GM19452 (cell line): ENCODE measurements around the gene MCU.
"Not testable (repeated sequence)": the region's sequence is repeated elsewhere in the genome, so short reads cannot be mapped to it uniquely, and the experiment has no call there.

ENCODE experiments used
- ATAC-seq: cut with Tn5 transposase; IDR thresholded peaks from one replicate; pipeline ENCODE4 v1.9.1; 2021; ENCODE audit not compliant: unreplicated experiment

MCU gene

DNA sequence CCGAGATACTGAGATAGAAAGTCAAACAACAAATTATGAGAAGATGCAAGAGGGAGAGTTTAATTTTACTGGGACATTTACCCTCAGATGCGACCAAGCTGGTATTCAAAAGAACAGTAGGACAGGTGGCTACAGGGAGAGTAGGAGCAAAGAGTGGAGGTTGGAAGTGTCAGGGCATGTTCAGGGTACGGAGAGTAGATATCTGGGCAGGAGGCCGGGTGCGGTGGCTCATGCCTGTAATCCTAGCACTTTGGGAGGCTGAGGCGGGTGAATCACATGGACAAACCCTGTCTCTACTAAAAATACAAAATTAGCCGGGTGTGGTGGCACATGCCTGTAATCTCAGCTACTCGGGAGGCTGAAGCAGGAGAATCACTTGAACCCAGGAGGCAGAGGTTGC is 5.5 kb upstream of the MCU start:
- not testable (repeated sequence) for ATAC-seq

GRCh38 chr10:72687035-72687434 is 4.9 kb upstream of the MCU start:
- no peak for ATAC-seq

GRCh38 chr10:72688208-72688651 is 3.7 kb upstream of the MCU start:
- no peak for ATAC-seq

- ATAC-seq = no peak
These were observed 2.3 kb upstream of the MCU start for GRCh38 chr10:72689660-72690059.

DNA sequence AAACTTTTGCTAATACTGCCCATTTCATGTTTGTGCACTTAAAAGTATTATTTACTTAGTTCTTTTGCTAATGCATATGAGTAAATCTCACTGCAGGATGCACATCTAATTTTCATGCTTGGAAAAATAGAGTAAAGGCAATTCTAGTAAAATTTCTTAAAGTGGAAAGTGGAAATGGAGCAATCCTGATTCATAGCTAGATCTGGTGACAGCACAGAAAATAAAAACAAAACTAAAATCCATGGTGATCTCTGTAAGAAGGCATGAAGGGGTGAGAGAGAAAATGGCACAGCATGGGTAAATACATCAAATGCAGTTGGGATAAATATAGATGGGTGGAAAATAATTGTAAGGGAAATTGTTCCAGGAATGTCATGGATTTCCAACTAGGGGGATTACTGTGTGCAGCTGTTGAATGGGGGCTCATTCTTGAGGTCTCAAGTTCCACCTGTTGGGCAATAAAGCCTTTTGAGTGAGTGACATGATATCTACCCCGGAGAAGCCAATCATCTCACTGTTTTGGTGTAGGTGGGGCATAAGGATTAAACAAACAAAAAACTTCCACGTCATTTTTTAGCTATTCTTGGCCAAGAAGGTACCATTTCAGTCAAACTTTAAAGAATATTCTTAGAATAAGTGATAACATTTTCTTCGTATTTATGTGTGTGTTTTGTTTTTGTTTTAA is 1.7 kb upstream of the MCU start:
- no peak for ATAC-seq

DNA sequence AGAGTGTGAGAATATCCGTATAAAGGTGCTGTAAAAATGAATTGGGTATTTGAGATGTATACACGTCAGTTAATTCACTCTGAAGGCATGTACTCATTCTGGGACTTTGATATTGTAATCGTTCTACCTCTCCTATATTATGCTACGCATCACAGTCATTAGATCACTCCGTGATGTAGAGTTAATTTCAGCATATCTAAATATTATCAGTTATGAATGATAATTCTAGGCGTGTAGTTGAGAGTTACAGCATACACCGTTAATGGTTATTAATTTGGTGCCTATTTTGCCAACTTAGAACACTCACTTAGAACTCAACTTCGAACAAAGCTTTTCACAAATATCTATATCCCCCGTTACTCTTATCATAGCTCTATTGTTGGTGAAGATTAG is 477 bp upstream of the MCU start:
- no peak for ATAC-seq

GRCh38 chr10:72692744-72692993 is 726 bp downstream of the MCU start:
- peak; percentile 3 for ATAC-seq

GRCh38 chr10:72692994-72693781 is 1.2 kb downstream of the MCU start:
- ATAC-seq = no peak

DNA sequence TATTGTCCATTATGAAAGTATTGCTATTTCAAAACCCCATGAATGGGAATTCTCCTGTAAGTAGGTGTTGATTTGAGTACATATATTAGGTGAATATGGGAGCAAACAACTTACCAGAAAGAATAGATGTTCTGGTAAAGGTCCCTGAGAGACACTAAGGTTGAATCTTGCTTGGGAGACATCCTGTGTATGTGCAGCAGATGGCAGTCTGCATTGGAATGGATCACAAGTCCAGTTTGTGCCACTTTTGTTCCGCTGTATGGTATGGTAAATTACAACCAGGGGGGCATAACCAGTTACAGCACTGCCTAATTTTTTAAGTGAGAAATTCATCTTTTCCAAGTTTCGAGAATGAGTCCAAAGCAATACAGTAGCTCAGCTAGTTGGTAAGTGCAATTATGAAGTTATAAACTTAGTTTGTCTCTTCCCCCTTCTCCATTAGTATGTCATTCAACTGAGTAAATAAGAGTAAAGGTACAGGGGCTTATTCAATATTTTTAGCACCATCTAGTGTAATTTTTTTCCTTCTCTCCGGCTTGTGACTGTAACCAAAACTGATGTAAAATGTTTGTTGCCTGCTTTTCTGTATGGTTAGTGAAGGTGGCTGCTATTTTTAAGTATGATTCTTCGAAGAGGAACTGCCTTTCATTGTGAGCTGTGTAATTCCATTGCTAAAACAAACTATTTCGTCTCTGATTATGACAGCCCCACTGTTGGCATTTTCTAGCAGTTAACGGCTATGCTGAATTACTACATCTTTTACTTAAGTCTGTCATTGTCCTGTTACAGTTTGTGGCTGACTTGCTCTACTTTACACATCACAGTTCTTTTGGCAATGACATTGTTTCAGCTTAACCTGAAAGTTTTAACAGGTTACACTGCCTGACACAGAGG is 2.8 kb downstream of the MCU start:
- no peak for ATAC-seq

GRCh38 chr10:72695496-72695895 is 3.6 kb downstream of the MCU start:
- ATAC-seq = no peak

DNA sequence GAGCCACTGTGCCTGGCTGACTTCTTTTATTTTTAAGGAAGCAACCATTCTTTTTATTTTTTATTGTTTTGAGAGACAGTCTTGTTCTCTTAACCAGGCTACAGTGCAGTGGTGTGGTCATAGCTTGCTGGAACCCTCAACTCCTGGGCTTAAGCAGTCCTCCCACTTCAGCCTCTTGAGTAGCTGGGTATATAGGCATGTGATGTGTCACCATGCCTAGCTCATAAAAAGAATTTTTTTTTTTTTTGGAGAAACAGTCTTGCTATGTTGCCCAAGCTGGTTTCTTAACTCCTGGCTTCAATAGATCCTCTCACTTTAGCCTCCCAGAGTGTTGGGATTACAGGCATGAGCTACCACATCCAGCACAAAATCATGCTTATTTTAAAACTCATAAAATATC is 5.8 kb downstream of the MCU start:
- no peak for ATAC-seq

DNA sequence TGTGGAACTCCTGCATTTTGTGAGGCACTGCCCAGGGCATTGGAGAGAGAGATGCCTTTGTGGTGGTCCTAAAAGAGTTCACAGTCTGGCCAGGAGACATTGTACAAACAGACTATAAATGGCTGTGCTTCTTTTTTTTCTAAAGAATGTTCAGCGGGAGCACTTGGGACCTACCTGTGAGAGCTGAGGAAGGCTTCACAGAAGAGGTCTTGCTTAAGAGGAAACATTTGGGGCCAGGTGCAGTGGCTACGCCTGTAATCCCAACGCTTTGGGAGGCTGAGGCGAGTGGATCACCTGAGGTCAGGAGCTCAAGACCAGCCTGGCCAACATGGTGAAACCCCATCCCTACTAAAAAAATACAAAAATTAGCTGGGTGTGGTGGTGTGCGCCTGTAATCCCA is 10.5 kb downstream of the MCU start:
- ATAC-seq = not testable (repeated sequence)

DNA sequence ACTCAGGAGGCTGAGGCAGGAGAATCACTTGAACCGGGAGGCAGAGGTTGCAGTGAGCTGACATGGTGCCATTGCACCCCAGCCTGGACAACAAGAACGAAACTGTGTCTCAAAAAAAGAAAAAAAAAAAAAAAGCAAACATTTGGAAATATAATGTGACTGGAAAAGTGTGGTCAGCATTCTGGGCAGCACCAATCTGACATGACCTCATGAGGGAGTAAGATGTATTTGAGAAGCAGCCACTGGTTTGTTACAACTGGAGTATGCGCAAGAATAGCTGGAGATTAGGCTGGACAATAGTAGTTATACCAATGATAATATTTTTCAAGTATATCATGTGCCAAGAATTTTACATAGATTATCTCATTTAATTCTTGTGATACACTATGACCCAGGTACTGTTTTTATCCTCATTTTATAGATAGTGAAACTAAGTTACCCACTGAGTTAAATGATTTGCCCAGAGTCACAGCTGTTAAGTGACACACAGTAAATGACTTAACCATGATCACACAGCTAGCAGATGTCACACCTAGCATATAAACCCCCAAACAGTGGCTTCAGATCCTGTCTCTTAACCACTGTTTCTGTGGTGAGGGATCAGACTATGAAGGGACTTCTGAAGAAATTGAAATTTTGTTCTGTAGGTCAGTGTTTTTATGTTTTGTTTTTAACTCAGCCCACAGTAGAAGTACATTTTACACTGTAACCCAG is 11.1 kb downstream of the MCU start:
- peak; percentile 82 for ATAC-seq

DNA sequence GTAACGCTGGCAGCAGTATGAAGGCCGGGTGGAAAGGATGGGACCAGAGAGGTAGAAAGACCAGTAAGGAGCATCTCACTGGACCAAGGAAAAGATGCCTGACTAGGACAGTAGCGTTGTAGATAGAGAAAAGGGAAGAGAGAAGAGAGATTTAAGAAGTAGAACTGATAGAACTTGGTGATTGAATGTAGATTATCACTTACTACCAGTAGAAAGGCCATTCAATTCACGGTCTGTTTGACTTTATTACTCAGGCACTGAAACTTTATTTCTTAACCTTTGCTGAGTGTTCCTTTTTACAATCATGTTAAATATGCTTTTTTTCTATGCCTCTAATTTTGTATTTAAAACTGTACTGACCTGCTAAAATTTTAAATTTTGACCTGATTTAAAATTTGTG is 12.2 kb downstream of the MCU start:
- no peak for ATAC-seq

GRCh38 chr10:72709041-72709440 is 17.1 kb downstream of the MCU start:
- ATAC-seq = no peak

- ATAC-seq = no peak
These were observed 20.2 kb downstream of the MCU start for GRCh38 chr10:72712136-72712535.

DNA sequence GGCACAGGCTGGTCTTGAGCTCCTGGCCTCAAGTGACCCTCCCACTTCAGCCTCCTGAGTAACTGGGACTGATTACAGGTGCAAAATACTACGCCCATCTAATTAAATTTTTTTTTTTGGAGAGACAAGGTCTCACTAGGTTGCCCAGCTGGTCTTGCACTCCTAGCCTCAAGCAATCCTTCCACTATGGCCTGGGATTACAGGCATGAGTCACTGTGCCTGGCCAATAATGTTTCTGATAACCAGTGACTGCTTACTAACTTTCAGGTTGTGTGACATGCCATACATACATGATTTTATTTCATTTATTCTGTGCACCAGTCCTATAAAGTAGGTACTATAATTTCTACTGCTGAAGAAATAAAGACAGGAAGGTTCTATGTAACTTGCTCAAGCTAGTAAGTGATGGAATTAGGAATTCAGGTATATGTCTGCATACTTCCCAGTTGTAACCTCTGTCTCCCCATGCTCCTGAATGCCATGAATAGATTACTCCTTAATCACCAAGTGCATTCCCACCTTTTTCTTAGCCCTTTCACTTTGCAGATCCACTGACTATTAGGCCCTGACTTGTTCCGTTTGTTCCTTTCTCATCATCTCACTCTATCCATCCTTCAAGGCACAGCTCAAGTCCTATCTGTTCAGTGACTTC is 28.1 kb downstream of the MCU start:
- ATAC-seq = no peak

- ATAC-seq = no peak
These were observed 29.1 kb downstream of the MCU start for GRCh38 chr10:72720814-72721660.

DNA sequence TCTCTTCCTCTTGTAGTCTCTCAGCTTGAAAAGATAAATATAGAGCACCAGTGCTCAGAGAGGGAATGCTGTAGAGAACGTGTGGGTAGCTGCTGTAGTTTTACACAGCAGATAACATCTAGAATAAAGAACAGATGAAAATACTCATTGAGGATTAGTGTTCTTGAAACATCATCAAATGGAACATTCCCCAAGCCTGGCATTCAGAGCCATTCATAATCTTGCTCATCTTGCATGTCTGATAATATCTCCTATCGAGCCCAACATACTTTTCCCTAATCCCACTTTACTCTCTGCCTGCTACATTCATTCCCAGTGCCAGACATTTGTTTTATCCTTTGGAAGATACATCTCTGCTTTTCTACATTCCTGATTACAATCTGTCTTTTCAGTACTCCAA is 35.2 kb downstream of the MCU start:
- no peak for ATAC-seq

- no peak for ATAC-seq
These were observed 36.5 kb downstream of the MCU start for GRCh38 chr10:72728462-72728861.
